CD4-positive, alpha-beta T cell (primary cell): ENCODE data around the gene ALKBH5. TPM values are rescaled to one million over a fixed set of nuclear protein-coding genes. Genes with fewer than 3 reads are reported as not detected.

Experiments used
- ATAC-seq: fragments of 200-7000 bp; cut with Tn5 transposase; one replicate; pipeline ENCODE4 v1.10.0; 2022; ENCODE audit warnings: mild to moderate bottlenecking; ENCODE audit not compliant: poor library complexity
- CTCF ChIA-PET: fragments of 350-600 bp; sonication (Branson Sonifier 250); formaldehyde crosslinking; loops from one replicate; lab custom pipeline; 2021; ENCODE audit warnings: antibody characterized with exemption, inconsistent platforms; lab: Charles Lee
- POLR2A ChIA-PET: fragments of 350-600 bp; sonication (Branson Sonifier 250); formaldehyde crosslinking; loops from one replicate; lab custom pipeline; 2021; ENCODE audit warnings: antibody characterized with exemption, inconsistent platforms; lab: Charles Lee
- DNase-seq, 14 experiments: peaks; one replicate each; pipeline ENCODE4 v3.0.0-alpha.2; 2013 to 2020; ENCODE audit warnings: mixed read lengths in 2 of 14
- H3K27ac ChIP-seq, 2 donors: one replicate each; pipeline versions ENCODE4 v1.5.1 to v1.7.0; 2013; ENCODE audit warnings: low read length in 2 of 2, low read depth in 1 of 2, mild to moderate bottlenecking in 1 of 2
- H3K27me3 ChIP-seq, 2 experiments: 1 replicate in 1 of 2; 2 replicates in 1 of 2; pipeline versions ENCODE4 v1.6.1 to v1.7.0; 2013; ENCODE audit warnings: low read length in 2 of 2, control low read depth in 1 of 2, mild to moderate bottlenecking in 1 of 2, moderate library complexity in 1 of 2; ENCODE audit not compliant: insufficient read depth in 2 of 2, control insufficient read depth in 1 of 2
- H3K36me3 ChIP-seq: one replicate; pipeline ENCODE4 v1.6.1; 2013; ENCODE audit warnings: low read length, control low read depth; ENCODE audit not compliant: insufficient read depth
- H3K4me1 ChIP-seq: one replicate; pipeline ENCODE4 v1.6.1; 2013; ENCODE audit warnings: low read length, control low read depth; ENCODE audit not compliant: insufficient read depth
- H3K4me3 ChIP-seq: one replicate; pipeline ENCODE4 v1.5.1; 2013; ENCODE audit warnings: mild to moderate bottlenecking, low read length, moderate library complexity
- H3K9me3 ChIP-seq, 2 experiments: 1 replicate in 1 of 2; 2 replicates in 1 of 2; pipeline versions ENCODE4 v1.6.1 to v1.7.0; 2013; ENCODE audit warnings: low read length in 2 of 2, mild to moderate bottlenecking in 2 of 2, control low read depth in 1 of 2, moderate library complexity in 1 of 2; ENCODE audit not compliant: control insufficient read depth in 1 of 2, insufficient read depth in 1 of 2
- H3K27ac Mint-ChIP-seq: one replicate; pipeline ENCODE4 v1.8.0; 2020; ENCODE audit warnings: mixed read lengths
- H3K27me3 Mint-ChIP-seq: one replicate; pipeline ENCODE4 v1.8.0; 2021; ENCODE audit warnings: mixed read lengths
- H3K36me3 Mint-ChIP-seq: one replicate; pipeline ENCODE4 v1.8.0; 2021; ENCODE audit warnings: low read depth, mixed read lengths
- H3K4me1 Mint-ChIP-seq: one replicate; pipeline ENCODE4 v1.8.0; 2021; ENCODE audit warnings: low read depth, mixed read lengths
- H3K4me3 Mint-ChIP-seq: one replicate; pipeline ENCODE4 v1.8.0; 2020; ENCODE audit warnings: mild to moderate bottlenecking, mixed read lengths
- H3K9me3 Mint-ChIP-seq: one replicate; pipeline ENCODE4 v1.8.0; 2020; ENCODE audit warnings: mixed read lengths
- CTCF ChIP-seq: fragments of 200-600 bp; IDR thresholded peaks from one replicate; pipeline ENCODE4 v1.8.0; 2022; ENCODE audit warnings: antibody characterized with exemption, mild to moderate bottlenecking
- intact Hi-C, 2 experiments: fragments of 100-400 bp; cut with DNase I in 1 of 2; cut with micrococcal nuclease in 1 of 2; formaldehyde crosslinking; loops; one replicate each; pipeline versions ENCODE4 v1.15.1 to v1.9.0; 2023 to 2025; cut with DNase I, micrococcal nuclease
- total RNA-seq, 174 experiments: library from RNA in 2 of 174; stranded (reverse) in 2 of 174; gene quantifications; one replicate each; pipeline ENCODE4 v1.2.3 and lab custom pipeline; 2021 to 2026

ALKBH5 gene
- total RNA-seq, 2 experiments from 2014 or later, result 117 to 119 TPM

DNA sequence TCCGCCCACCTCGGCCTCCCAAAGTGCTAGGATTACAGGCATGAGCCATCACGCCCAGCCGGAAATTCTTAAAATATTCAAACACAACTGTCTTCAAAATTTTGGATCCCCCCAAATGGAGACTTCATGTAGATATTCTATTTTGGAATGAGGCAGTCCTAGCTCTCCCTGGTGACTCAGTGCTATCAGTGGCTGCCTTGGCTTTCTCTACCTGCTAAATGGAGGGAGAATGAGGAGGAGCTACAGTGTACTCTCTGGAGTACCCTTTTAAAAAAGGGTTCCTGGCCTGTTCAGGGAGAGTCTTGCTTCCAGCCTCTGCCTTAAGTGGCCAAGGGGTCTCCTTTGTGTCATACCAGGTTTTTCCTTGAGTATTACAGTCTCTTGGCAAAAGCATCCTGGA, 10.8 kb downstream of the ALKBH5 start:
- Mint-ChIP-seq H3K27me3 (no peaks in the 10 kb centered on the region), H3K36me3 (peaks cover 82% of the 10 kb centered on the region), H3K4me3 (no peak overlapping the region), H3K27ac (peak overlapping the region; percentile 58), H3K4me1 (peaks cover 73% of the 10 kb centered on the region), H3K9me3 (no peaks in the 10 kb centered on the region)
- H3K9me3 ChIP-seq, result no peaks in the 10 kb centered on the region
- POLR2A ChIA-PET, result interaction anchor here (4.7 kb wide), 1 partner anchor 11 kb away, joined by 17 read pairs; the partner anchor contains the start of gene ALKBH5
- peaks cover 57% of the 10 kb centered on the region for H3K36me3 ChIP-seq
- DNase-seq (no peak), ATAC-seq (no peak)
- no peaks in the 10 kb centered on the region for H3K27me3 ChIP-seq
- intact Hi-C loops, result no loop called here
- CTCF ChIA-PET, result no interaction called here
- H3K27ac ChIP-seq, result no peak overlapping the region
- no peak overlapping the region for H3K4me3 ChIP-seq
- H3K4me1 ChIP-seq, result peaks cover 67% of the 10 kb centered on the region
- no peak for TF ChIP-seq CTCF

DNA sequence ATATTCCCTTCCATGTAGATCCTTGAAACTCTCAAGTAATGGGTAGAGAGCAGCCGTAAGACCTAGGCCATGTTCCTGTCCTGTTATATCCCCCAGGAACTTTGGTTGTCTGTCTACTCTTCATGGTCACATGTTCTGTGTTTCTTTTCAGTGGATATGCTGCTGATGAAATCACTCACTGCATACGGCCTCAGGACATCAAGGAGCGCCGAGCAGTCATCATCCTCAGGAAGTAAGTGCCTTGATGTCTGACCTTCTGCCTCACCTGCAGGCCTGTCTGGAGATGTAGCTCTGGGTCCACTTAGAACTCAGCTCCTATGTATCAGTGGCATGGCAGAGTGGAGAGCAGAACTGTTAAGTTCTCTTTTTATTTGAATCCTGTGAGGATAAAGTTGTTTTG, 11.2 kb downstream of the ALKBH5 start:
- H3K9me3 ChIP-seq, result no peaks in the 10 kb centered on the region
- no peak overlapping the region for H3K4me3 ChIP-seq
- Mint-ChIP-seq H3K4me3 (no peak overlapping the region), H3K9me3 (no peaks in the 10 kb centered on the region), H3K27me3 (no peaks in the 10 kb centered on the region), H3K36me3 (peaks cover 81% of the 10 kb centered on the region), H3K27ac (peak overlapping the region; percentile 58), H3K4me1 (peaks cover 71% of the 10 kb centered on the region)
- no peaks in the 10 kb centered on the region for H3K27me3 ChIP-seq
- H3K27ac ChIP-seq, result no peak overlapping the region
- H3K4me1 ChIP-seq, result peaks cover 67% of the 10 kb centered on the region
- DNase-seq (no peak), ATAC-seq (no peak)
- ChIA-PET POLR2A (interaction anchor here (4.7 kb wide), 1 partner anchor 11 kb away, joined by 17 read pairs; the partner anchor contains the start of gene ALKBH5), CTCF (no interaction called here)
- intact Hi-C loops, result no loop called here
- no peak for TF ChIP-seq CTCF
- H3K36me3 ChIP-seq, result peaks cover 57% of the 10 kb centered on the region

- CTCF ChIA-PET, result no interaction called here
- peaks cover 69% of the 10 kb centered on the region for H3K4me1 Mint-ChIP-seq
- H3K27me3 ChIP-seq, result no peaks in the 10 kb centered on the region
Measured at GRCh38 chr17:18195246-18195645, 11.6 kb downstream of the ALKBH5 start.

More at GRCh38 chr17:18195246-18195645, 11.6 kb downstream of the ALKBH5 start:
- no peaks in the 10 kb centered on the region for H3K27me3 Mint-ChIP-seq
- Histone ChIP-seq H3K36me3 (peaks cover 57% of the 10 kb centered on the region), H3K9me3 (no peaks in the 10 kb centered on the region), H3K27ac (no peak overlapping the region), H3K4me1 (peaks cover 65% of the 10 kb centered on the region), H3K4me3 (no peak overlapping the region)
- ATAC-seq (no peak), DNase-seq (no peak)
- intact Hi-C loops, result no loop called here
- no peak for TF ChIP-seq CTCF
- peak overlapping the region; percentile 58 for H3K27ac Mint-ChIP-seq
- POLR2A ChIA-PET, result interaction anchor here (4.7 kb wide), 1 partner anchor 11 kb away, joined by 17 read pairs; the partner anchor contains the start of gene ALKBH5
- peaks cover 81% of the 10 kb centered on the region for H3K36me3 Mint-ChIP-seq
- H3K4me3 Mint-ChIP-seq, result no peak overlapping the region
- H3K9me3 Mint-ChIP-seq, result no peaks in the 10 kb centered on the region
